ENCODE data around the gene DYNLT4.
"Not testable (repeated sequence)": the region's sequence is repeated elsewhere in the genome, so short reads cannot be mapped to it uniquely, and the experiment has no call there.

The DYNLT4 gene

GRCh38 chr1:44808938-44809917 is 2.1 kb upstream of the DYNLT4 start:
- peak; percentile 71 for DNase-seq (ENCODE audit: low read depth, low spot score)

GRCh38 chr1:44808063-44808937 is 1.1 kb upstream of the DYNLT4 start, which contains the start of gene BTBD19:
BTBD19 (plus strand) TSS chr1:44808523; CDS start chr1:44808821, 298 bp downstream.
- no peak for DNase-seq (ENCODE audit: low read depth, low spot score)

- DNase-seq (ENCODE audit: low read depth, low spot score), result peak; percentile 95
Observed at GRCh38 chr1:44807364-44808062, 362 bp upstream of the DYNLT4 start.

- no peak for DNase-seq (ENCODE audit: low read depth, low spot score)
Observed at GRCh38 chr1:44806025-44806703, 987 bp downstream of the DYNLT4 start.

- DNase-seq (ENCODE audit: low read depth, low spot score), result no peak
Observed at GRCh38 chr1:44805311-44806024, 1.7 kb downstream of the DYNLT4 start.

GRCh38 chr1:44803312-44804095 is 3.6 kb downstream of the DYNLT4 start:
- DNase-seq (ENCODE audit: low read depth, low spot score), result no peak

- no peak for DNase-seq (ENCODE audit: low read depth, low spot score)
Observed at GRCh38 chr1:44803062-44803311, 4.2 kb downstream of the DYNLT4 start.

GRCh38 chr1:44802306-44803061 is 4.7 kb downstream of the DYNLT4 start:
- no peak for DNase-seq (ENCODE audit: low read depth, low spot score)

GRCh38 chr1:44801491-44802305 is 5.5 kb downstream of the DYNLT4 start:
- no peak for DNase-seq (ENCODE audit: low read depth, low spot score)

- peak; percentile 96 for DNase-seq (ENCODE audit: low read depth, low spot score)
Observed at GRCh38 chr1:44799770-44800584, 7.2 kb downstream of the DYNLT4 start, which contains the start of gene PLK3. PLK3 (plus strand) TSS chr1:44800377; CDS start chr1:44800464, 87 bp downstream.

- no peak for DNase-seq (ENCODE audit: low read depth, low spot score)
Observed at GRCh38 chr1:44798481-44799365, 8.4 kb downstream of the DYNLT4 start.

GRCh38 chr1:44797886-44798285 is 9.3 kb downstream of the DYNLT4 start:
- not testable (repeated sequence) for DNase-seq (ENCODE audit: low read depth, low spot score)

GRCh38 chr1:44792736-44793502 is 14.2 kb downstream of the DYNLT4 start:
- DNase-seq (ENCODE audit: low read depth, low spot score), result no peak

GRCh38 chr1:44790968-44791801 is 16.0 kb downstream of the DYNLT4 start:
- no peak for DNase-seq (ENCODE audit: low read depth, low spot score)
